GM12891 (cell line): ENCODE measurements around the gene CEP57.
"Not testable (repeated sequence)": the region's sequence is repeated elsewhere in the genome, so short reads cannot be mapped to it uniquely, and the experiment has no call there.

ENCODE experiments used
- POLR2A ChIP-seq: IDR thresholded peaks from 2 replicates; pipeline ENCODE4 v1.6.1; 2011; ENCODE audit warnings: low read depth, low read length, control low read depth
- POLR2AphosphoS5 ChIP-seq: IDR thresholded peaks from 2 replicates; pipeline ENCODE4 v1.6.1; 2011; ENCODE audit warnings: low read depth, low read length, control low read depth
- TAF1 ChIP-seq: IDR thresholded peaks from 2 replicates; pipeline ENCODE4 v1.6.1; 2011; ENCODE audit warnings: low read depth, low read length, control low read depth

- TF ChIP-seq POLR2A, TAF1, POLR2AphosphoS5: not testable (repeated sequence)
These were observed 64.1 kb downstream of the CEP57 start for GRCh38 chr11:95854362-95854761.
